Stimulated activated CD4-positive, alpha-beta T cell treated with anti-CD3 and anti-CD28 coated beads, TNF-alpha, amount 100 ng/mL, for 4 hours (primary cell): ENCODE measurements around the gene PPP3CB.
"Not testable (repeated sequence)": the region's sequence is repeated elsewhere in the genome, so short reads cannot be mapped to it uniquely, and the experiment has no call there.

Experiments used
- DNase-seq, 3 experiments: peaks; one replicate each; pipeline ENCODE4 v3.0.0-alpha.2; 2020; ENCODE audit warnings: low read depth in 3 of 3

The PPP3CB gene

DNA sequence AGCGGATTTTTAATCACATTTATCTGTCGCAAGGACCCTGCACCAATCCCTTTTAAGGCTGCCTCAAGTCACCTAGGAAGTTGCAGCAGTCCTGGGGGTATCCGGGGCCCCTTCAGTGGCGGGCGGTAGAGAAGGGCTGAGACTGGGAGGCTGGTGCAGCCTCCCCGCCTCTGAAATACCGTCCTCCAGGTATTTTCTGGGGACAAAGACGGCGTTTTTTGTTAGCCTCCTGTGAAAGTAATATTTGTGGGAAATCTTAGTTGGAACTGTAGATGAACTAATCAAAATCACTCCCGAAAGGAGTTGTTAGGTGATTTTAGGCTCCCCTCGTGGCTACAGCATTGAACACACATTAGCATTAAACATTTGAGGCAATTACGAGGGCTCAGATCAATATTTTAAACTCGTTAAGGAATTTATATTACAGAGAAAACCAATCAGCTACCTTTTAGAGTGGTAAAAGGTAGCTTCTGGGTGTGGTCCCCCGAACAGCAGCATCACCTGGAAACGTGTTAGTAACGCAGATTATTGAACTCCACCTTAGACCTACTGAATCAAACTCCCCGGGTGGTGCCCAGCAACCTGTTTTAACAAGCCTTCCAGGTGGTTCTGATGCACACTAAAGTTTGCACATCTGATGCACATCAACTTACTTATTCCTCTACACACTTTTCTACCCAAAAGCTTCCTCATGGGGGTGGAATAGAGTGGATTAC lies 81.4 kb downstream of the PPP3CB start:
- no peak for DNase-seq

DNA sequence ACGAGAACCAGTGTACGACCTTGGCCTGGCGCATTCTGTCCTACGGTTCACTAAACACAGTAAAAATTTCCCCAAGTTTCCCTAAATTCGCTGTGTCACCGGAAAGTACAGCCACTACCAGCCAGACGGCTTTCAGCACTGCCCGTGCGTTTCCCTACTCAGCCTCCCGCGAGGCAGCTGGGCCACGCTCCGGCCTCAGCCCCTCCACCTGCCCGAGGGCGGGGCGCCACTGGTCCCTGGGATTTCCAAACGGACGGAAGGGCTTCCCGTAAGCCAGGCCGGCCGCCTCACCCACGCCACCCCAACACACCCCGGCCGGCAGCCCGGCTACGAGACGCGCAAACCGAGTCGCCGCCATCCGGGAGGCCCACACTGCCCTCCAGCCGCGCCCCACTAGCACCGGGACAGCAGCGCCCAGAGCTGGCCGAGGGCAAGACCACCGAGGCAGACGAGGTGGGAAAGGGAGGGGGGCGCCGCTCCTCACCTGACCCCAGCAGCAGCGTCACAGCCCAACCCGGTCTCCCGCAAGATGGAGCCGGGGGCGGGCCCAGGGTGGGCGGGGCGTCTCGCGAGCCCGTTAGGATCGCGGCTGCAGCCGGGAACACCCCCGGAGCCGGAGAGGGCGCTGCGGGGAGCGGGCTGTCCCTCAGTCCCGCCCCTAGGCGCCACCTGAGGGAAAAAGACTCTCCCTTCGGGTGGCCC lies 82.1 kb downstream of the PPP3CB start, which contains the start of gene ANXA7:
ANXA7 (minus strand) TSS at position 531 of the 702 bp plus-strand sequence. CDS start 13,202 bp downstream, outside the sequence.
- DNase-seq = peak; percentile 85 to 93 (median 88)

GRCh38 chr10:73413108-73413527 lies 82.7 kb downstream of the PPP3CB start:
- no peak for DNase-seq

DNA sequence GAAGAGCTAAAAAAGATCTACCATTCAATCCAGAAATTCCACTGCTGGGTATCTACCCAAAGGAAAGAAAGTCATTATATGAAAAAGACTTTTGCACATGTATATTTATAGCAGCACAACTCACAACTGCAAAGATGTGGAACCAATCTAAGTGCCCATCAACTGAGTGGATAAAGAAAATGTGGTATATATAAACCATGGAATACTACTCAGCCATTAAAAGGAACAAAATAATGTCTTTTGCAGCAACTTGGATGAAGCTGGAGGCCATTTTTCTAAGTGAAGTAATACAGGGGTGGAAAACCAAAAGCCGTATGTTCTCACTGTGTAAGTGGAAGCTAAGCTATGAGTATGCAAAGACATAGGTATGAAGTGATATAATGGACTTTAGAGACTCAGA lies 84.9 kb downstream of the PPP3CB start:
- DNase-seq = no peak

DNA sequence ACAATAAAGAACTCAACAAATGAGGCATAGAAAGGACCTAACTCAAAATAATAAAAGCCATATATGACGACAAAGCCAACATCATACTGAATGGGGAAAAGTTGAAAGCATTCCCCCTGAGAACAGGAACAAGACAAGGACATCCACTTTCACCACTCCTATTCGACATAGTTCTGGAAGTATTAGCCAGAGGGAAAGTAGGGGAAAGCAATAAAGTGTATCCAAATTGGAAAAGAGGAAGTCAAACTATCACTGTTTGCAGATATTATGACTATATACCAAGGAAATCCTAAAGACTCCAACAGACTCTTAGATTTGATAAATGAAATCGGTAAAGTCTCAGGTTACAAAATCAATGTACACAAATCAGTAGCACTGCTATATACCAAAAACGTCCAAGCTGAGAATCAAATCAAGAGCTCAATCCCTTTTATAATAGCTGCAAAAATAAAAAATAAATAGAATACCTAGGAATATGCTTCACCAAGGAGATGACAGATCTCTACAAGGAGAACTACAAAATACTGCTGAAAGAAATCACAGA lies 86.8 kb downstream of the PPP3CB start:
- DNase-seq = no peak

- no peak for DNase-seq
Measured at GRCh38 chr10:73408061-73408460, 87.8 kb downstream of the PPP3CB start.

GRCh38 chr10:73407495-73407894 lies 88.3 kb downstream of the PPP3CB start:
- no peak for DNase-seq

- no peak for DNase-seq
Measured at GRCh38 chr10:73406846-73407245, 89.0 kb downstream of the PPP3CB start.

DNA sequence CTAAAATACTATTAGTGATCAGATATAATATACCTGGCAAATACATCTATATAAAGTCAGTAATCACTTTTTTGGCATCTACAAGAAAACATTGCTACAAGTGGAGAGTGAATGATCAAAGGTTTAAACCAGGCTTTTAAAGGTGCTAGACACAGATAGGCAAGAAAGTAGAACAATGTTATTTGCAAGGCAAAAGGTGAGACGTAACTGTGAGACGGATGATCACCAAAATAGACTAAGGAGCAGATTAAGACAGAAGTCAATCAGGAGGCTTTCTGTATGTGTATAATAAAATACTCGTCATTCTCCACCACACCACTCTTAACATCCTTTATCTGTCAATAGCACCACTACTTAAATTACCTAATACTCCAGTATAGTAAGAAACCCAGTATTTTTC lies 90.3 kb downstream of the PPP3CB start:
- DNase-seq = no peak

GRCh38 chr10:73404690-73405089 lies 91.1 kb downstream of the PPP3CB start:
- no peak for DNase-seq

- DNase-seq = no peak
Measured at GRCh38 chr10:73401636-73402035, 94.2 kb downstream of the PPP3CB start.

GRCh38 chr10:73399063-73399462 lies 96.8 kb downstream of the PPP3CB start:
- DNase-seq = no peak

- DNase-seq = no peak
Measured at GRCh38 chr10:73398024-73398423, 97.8 kb downstream of the PPP3CB start.

DNA sequence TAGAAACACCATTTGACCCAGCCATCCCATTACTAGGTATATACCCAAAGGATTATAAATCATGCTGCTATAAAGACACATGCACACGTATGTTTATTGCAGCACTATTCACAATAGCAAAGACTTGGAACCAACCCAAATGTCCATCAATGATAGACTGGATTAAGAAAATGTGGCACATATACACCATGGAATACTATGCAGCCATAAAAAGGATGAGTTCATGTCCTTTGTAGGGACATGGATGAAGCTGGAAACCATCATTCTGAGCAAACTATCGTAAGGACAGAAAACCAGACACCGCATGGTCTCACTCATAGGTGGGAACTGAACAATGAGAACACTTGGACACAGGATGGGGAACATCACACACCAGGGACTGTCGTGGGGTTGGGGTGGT lies 101.5 kb downstream of the PPP3CB start:
- DNase-seq = not testable (repeated sequence)

- no peak for DNase-seq
Measured at GRCh38 chr10:73388228-73388627, 107.6 kb downstream of the PPP3CB start.

GRCh38 chr10:73386583-73386982 lies 109.2 kb downstream of the PPP3CB start:
- no peak for DNase-seq
